T-helper 1 cell treated with Interleukin-12 subunit alpha and Interleukin-12 subunit beta and Interleukin-4 antibody, amounts not matched to agents 30 ng/mL and 1 ng/mL, for 36 hours (primary cell): ENCODE data around the gene UMODL1. TPM values are rescaled to one million over a fixed set of nuclear protein-coding genes. Genes with fewer than 3 reads are reported as not detected.

Experiments
- intact Hi-C: fragments of 100-400 bp; cut with micrococcal nuclease; formaldehyde crosslinking; loops from one replicate; pipeline ENCODE4 v1.15.1; 2024
- total RNA-seq: library from RNA; stranded (reverse); gene quantifications from 2 replicates; pipeline ENCODE4 v1.2.3, GENCODE V29; 2022

The UMODL1 gene
- total RNA-seq, 1 donor from 2014 or later, result 0.12 TPM

- intact Hi-C loops, result no loop called here
These were observed 90.4 kb downstream of the UMODL1 start for GRCh38 chr21:42161401-42161955.

GRCh38 chr21:42161956-42162681, 91.0 kb downstream of the UMODL1 start:
- intact Hi-C loops, result no loop called here

- intact Hi-C loops, result no loop called here
These were observed 91.9 kb downstream of the UMODL1 start for GRCh38 chr21:42162831-42163510.

- intact Hi-C loops, result no loop called here
These were observed 92.4 kb downstream of the UMODL1 start for GRCh38 chr21:42163511-42163863.

GRCh38 chr21:42164064-42164789, 93.1 kb downstream of the UMODL1 start:
- intact Hi-C loops, result loop anchor here (1.0 to 2.0 kb wide), 5 partner anchors 19 to 286 kb away; no protein-coding TSS in a partner anchor

- intact Hi-C loops, result loop anchor here (1.0 to 2.0 kb wide), 5 partner anchors 20 to 285 kb away; no protein-coding TSS in a partner anchor
These were observed 93.7 kb downstream of the UMODL1 start for GRCh38 chr21:42164818-42165217.

- intact Hi-C loops, result loop anchor here (2.0 kb wide), 1 partner anchor 67 kb away; no protein-coding TSS in a partner anchor
These were observed 94.8 kb downstream of the UMODL1 start for GRCh38 chr21:42165901-42166300.

- intact Hi-C loops, result no loop called here
These were observed 98.6 kb downstream of the UMODL1 start for GRCh38 chr21:42169758-42170157.

GRCh38 chr21:42171091-42172053, 100.3 kb downstream of the UMODL1 start:
- intact Hi-C loops, result no loop called here

- intact Hi-C loops, result no loop called here
These were observed 101.7 kb downstream of the UMODL1 start for GRCh38 chr21:42172596-42173483.

GRCh38 chr21:42174173-42174572, 103.1 kb downstream of the UMODL1 start:
- intact Hi-C loops, result no loop called here

GRCh38 chr21:42175110-42175710, 104.1 kb downstream of the UMODL1 start:
- intact Hi-C loops, result no loop called here

- intact Hi-C loops, result no loop called here
These were observed 105.7 kb downstream of the UMODL1 start for GRCh38 chr21:42176859-42177258.

GRCh38 chr21:42179316-42179715, 108.2 kb downstream of the UMODL1 start:
- intact Hi-C loops, result no loop called here

GRCh38 chr21:42180001-42180400, 108.9 kb downstream of the UMODL1 start:
- intact Hi-C loops, result loop anchor here (10.0 kb wide), 1 partner anchor 175 kb away; no protein-coding TSS in a partner anchor

- intact Hi-C loops, result loop anchor here (10.0 kb wide), 1 partner anchor 178 kb away; no protein-coding TSS in a partner anchor
These were observed 111.7 kb downstream of the UMODL1 start for GRCh38 chr21:42182713-42183371.

GRCh38 chr21:42183374-42184266, 112.5 kb downstream of the UMODL1 start:
- intact Hi-C loops, result loop anchor here (10.0 kb wide), 1 partner anchor 179 kb away; no protein-coding TSS in a partner anchor
